Activated T-helper 2 cell treated with anti-CD3 and anti-CD28 coated beads, Interferon-gamma antibody, Interleukin-2, Interleukin-4, amounts not matched to agents 10 μg/mL and 5 μg/mL and 100 μg/mL, durations not matched to agents 14 hours and 24 hours and 36 hours (primary cell): Measurements from ENCODE around the gene ANKRD53. TPM values are rescaled to one million over a fixed set of nuclear protein-coding genes. Genes with fewer than 3 reads are reported as not detected.

ENCODE experiments used
- DNase-seq: peaks from one replicate; pipeline ENCODE4 v3.0.0; 2021; ENCODE audit warnings: low spot score
- H3K27ac Mint-ChIP-seq: one replicate; pipeline ENCODE4 v1.8.0; 2021; ENCODE audit warnings: mixed read lengths
- H3K27me3 Mint-ChIP-seq: one replicate; pipeline ENCODE4 v1.8.0; 2021; ENCODE audit warnings: low read depth, mixed read lengths
- H3K36me3 Mint-ChIP-seq: one replicate; pipeline ENCODE4 v1.8.0; 2021; ENCODE audit warnings: low read depth, mixed read lengths
- H3K4me1 Mint-ChIP-seq: one replicate; pipeline ENCODE4 v1.8.0; 2021; ENCODE audit warnings: low read depth, mixed read lengths
- H3K4me3 Mint-ChIP-seq: one replicate; pipeline ENCODE4 v1.8.0; 2021; ENCODE audit warnings: low read depth, mild to moderate bottlenecking, moderate library complexity, mixed read lengths
- H3K9me3 Mint-ChIP-seq: one replicate; pipeline ENCODE4 v1.8.0; 2021; ENCODE audit warnings: mixed read lengths
- intact Hi-C: fragments of 100-400 bp; cut with micrococcal nuclease; formaldehyde crosslinking; loops from one replicate; pipeline ENCODE4 v1.15.1; 2023
- total RNA-seq: library from RNA; stranded (reverse); gene quantifications from 2 replicates; pipeline ENCODE4 v1.2.3, GENCODE V29; 2022

Gene ANKRD53
- total RNA-seq, 1 donor from 2014 or later: not detected

GRCh38 chr2:70982971-70983370 lies 4.5 kb downstream of the ANKRD53 start:
- Mint-ChIP-seq H3K36me3 (peaks cover 27% of the 10 kb centered on the region), H3K4me1 (peaks cover 10% of the 10 kb centered on the region), H3K27me3 (no peaks in the 10 kb centered on the region), H3K27ac (no peak overlapping the region), H3K4me3 (no peak overlapping the region), H3K9me3 (no peaks in the 10 kb centered on the region)
- intact Hi-C loops: no loop called here
- no peak for DNase-seq

DNA sequence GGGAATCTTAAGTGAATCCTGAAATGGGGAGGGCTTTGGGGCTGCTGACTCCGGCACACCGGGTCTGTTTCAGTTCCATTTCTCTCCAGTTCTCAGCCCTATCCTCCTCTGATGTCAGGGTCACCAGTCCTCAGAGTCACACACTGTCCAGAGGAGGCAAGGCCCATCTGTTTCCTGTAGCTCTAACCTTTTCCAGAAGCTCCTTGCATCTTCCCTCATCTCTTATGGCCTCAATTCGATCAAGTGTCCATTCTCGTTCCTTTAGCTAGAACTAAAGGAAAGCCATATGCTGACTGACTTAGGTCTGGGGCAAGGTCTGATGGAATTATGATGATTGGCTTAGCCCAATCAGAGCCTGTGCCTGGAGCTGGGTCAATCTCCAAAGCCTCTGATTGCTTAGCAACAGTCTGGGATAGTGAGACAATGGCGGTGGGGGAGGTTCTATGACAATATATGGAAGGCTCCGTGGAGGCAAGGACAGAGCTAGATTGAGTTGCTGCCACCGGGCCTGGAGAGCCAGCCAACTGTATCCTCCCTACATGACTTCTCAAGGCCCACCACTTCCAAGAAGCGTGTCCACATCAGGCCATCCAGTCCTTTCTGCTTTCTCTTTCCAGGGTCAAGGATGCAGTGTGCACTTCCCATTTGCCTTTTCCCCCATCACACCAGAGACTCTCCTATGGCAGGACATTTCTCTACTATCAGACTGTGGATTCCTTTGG lies 5.2 kb downstream of the ANKRD53 start:
- no peaks in the 10 kb centered on the region for H3K27me3 Mint-ChIP-seq
- H3K4me1 Mint-ChIP-seq: peaks cover 7% of the 10 kb centered on the region
- H3K27ac Mint-ChIP-seq: no peak overlapping the region
- intact Hi-C loops: loop anchor here (2.0 kb wide), 1 partner anchor 19 kb away; no protein-coding TSS in a partner anchor
- H3K4me3 Mint-ChIP-seq: no peak overlapping the region
- no peaks in the 10 kb centered on the region for H3K9me3 Mint-ChIP-seq
- peaks cover 28% of the 10 kb centered on the region for H3K36me3 Mint-ChIP-seq
- no peak for DNase-seq

DNA sequence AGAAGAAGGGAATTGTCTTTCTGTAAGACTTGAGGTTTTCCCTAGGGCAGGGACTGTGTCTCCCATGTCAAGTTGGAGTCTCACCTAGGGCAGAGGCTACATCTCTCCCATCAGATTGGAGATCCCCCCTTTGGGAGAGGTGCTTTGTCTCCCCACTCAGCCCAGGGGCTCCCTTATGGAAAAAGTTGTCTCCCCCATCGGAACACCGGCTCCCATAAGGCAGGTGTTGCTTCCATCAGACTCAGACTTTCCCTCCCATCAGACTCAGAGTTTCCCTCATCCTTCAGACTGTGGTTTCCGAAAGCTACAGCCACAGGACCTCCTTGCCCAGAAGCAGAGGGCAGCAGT lies 5.8 kb downstream of the ANKRD53 start:
- intact Hi-C loops: loop anchor here (2.0 kb wide), 1 partner anchor 19 kb away; no protein-coding TSS in a partner anchor
- H3K36me3 Mint-ChIP-seq: peaks cover 34% of the 10 kb centered on the region
- DNase-seq: no peak
- H3K4me1 Mint-ChIP-seq: peaks cover 7% of the 10 kb centered on the region
- H3K9me3 Mint-ChIP-seq: no peaks in the 10 kb centered on the region
- H3K27me3 Mint-ChIP-seq: no peaks in the 10 kb centered on the region
- no peak overlapping the region for H3K4me3 Mint-ChIP-seq
- H3K27ac Mint-ChIP-seq: no peak overlapping the region

- H3K9me3 Mint-ChIP-seq: no peaks in the 10 kb centered on the region
- H3K27ac Mint-ChIP-seq: no peak overlapping the region
- peaks cover 38% of the 10 kb centered on the region for H3K36me3 Mint-ChIP-seq
- no peak overlapping the region for H3K4me3 Mint-ChIP-seq
- intact Hi-C loops: loop anchor here (1.0 to 2.0 kb wide), 2 partner anchors 17 to 20 kb away; no protein-coding TSS in a partner anchor
- no peaks in the 10 kb centered on the region for H3K27me3 Mint-ChIP-seq
- peak; percentile 75 for DNase-seq
- H3K4me1 Mint-ChIP-seq: peaks cover 7% of the 10 kb centered on the region
These were observed 6.3 kb downstream of the ANKRD53 start for GRCh38 chr2:70984576-70985282.

DNA sequence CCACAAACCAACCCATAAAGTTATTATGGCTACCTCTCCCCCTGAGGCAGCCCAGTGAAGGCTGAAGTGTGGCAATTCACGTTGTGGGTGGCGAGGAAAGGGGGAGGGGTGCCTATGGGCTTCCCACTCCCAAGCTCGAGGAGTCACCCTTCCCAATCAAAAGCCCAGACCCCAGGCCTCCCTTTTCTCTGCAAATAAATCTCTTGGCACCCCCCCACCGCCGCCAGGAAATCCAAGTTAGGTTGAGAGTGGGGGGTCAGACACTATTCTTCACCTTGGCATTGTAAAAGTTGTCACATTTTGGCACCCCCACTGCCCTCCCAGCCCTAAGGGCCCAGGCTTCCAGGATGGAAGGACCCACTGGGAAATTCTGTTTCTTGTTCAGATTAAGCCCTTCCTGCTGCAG lies 6.9 kb downstream of the ANKRD53 start:
- Mint-ChIP-seq H3K4me3 (no peak overlapping the region), H3K9me3 (no peaks in the 10 kb centered on the region), H3K4me1 (peaks cover 7% of the 10 kb centered on the region), H3K36me3 (peaks cover 43% of the 10 kb centered on the region), H3K27ac (no peak overlapping the region), H3K27me3 (no peaks in the 10 kb centered on the region)
- intact Hi-C loops: loop anchor here (1.0 to 2.0 kb wide), 2 partner anchors 16 to 20 kb away; no protein-coding TSS in a partner anchor
- DNase-seq: no peak

DNA sequence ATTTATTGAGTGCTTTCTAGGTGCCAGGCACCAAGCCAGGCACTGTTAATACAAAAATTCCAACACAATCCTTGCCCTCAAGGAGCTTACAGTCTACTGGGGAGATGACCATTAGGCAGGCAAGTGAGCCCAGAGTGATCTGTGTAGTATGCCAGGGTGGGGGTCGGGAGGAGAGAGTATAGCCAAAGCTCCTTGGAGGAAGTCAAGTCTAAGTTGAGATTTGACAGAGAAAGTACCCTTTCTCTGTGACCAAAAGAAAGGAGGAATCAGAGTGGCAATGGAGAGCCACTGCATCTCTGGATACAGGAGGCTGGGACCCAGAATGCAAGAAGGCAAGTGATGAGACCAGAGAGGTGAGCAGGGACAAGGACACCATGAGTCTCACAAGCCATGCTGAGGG lies 7.5 kb downstream of the ANKRD53 start:
- Mint-ChIP-seq H3K36me3 (peaks cover 48% of the 10 kb centered on the region), H3K4me3 (no peak overlapping the region), H3K9me3 (no peaks in the 10 kb centered on the region), H3K27ac (no peak overlapping the region), H3K4me1 (peaks cover 7% of the 10 kb centered on the region), H3K27me3 (no peaks in the 10 kb centered on the region)
- intact Hi-C loops: loop anchor here (1.0 to 2.0 kb wide), 2 partner anchors 15 to 21 kb away; no protein-coding TSS in a partner anchor
- DNase-seq: no peak

GRCh38 chr2:70986499-70987189 lies 8.2 kb downstream of the ANKRD53 start:
- intact Hi-C loops: no loop called here
- Mint-ChIP-seq H3K4me1 (peaks cover 10% of the 10 kb centered on the region), H3K36me3 (peaks cover 53% of the 10 kb centered on the region), H3K27me3 (no peaks in the 10 kb centered on the region), H3K27ac (no peak overlapping the region), H3K9me3 (no peaks in the 10 kb centered on the region), H3K4me3 (no peak overlapping the region)
- no peak for DNase-seq

- Mint-ChIP-seq H3K36me3 (peaks cover 58% of the 10 kb centered on the region), H3K4me3 (no peak overlapping the region), H3K9me3 (no peaks in the 10 kb centered on the region), H3K4me1 (peaks cover 12% of the 10 kb centered on the region), H3K27me3 (no peaks in the 10 kb centered on the region), H3K27ac (no peak overlapping the region)
- DNase-seq: no peak
- intact Hi-C loops: no loop called here
These were observed 9.0 kb downstream of the ANKRD53 start for GRCh38 chr2:70987386-70987785.

DNA sequence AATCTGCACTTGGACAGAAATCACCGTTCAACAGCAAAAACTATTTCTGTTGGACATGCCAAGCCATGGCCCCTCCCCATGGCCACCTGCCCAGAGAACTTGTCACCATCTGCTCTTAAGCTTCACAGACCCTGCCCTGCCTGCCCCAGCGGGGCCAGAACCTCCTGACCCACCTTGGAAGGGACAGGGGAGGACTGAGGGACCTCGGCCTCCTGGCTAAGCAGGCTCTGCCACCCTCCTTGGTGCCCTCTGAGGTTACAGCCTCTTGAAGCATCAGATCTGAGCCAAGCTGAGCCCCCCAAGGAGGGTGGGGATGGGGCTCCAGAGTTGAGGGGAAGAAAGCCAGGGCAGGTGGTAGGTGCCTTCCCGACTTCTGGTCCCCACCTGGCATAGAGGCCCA lies 9.7 kb downstream of the ANKRD53 start:
- H3K9me3 Mint-ChIP-seq: no peaks in the 10 kb centered on the region
- peaks cover 62% of the 10 kb centered on the region for H3K36me3 Mint-ChIP-seq
- intact Hi-C loops: no loop called here
- peaks cover 17% of the 10 kb centered on the region for H3K4me1 Mint-ChIP-seq
- no peak for DNase-seq
- no peak overlapping the region for H3K27ac Mint-ChIP-seq
- no peak overlapping the region for H3K4me3 Mint-ChIP-seq
- no peaks in the 10 kb centered on the region for H3K27me3 Mint-ChIP-seq

- no peaks in the 10 kb centered on the region for H3K27me3 Mint-ChIP-seq
- H3K4me1 Mint-ChIP-seq: peaks cover 23% of the 10 kb centered on the region
- intact Hi-C loops: no loop called here
- H3K9me3 Mint-ChIP-seq: no peaks in the 10 kb centered on the region
- H3K36me3 Mint-ChIP-seq: peaks cover 65% of the 10 kb centered on the region
- no peak overlapping the region for H3K4me3 Mint-ChIP-seq
- H3K27ac Mint-ChIP-seq: no peak overlapping the region
- no peak for DNase-seq
These were observed 10.6 kb downstream of the ANKRD53 start for GRCh38 chr2:70988726-70989648.

DNA sequence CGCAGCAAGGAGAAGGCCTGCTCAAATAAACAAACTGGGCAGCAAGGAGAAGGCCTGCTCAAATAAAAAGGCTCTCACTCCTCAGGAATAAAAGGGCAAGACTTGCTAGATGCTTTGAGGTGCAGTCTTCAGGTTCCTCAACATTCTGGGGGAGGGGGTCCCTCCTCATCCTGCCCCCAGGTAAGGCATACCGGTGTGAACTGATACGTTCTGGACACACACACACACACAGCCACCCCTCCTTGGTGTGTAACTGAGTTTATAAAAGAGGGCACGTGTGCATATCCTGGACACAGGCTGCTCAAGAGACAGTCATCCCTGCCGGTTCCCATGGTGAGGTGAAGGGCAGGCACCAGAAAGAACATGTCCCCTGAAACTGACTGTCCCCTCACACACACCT lies 11.8 kb downstream of the ANKRD53 start:
- peaks cover 17% of the 10 kb centered on the region for H3K4me1 Mint-ChIP-seq
- no peaks in the 10 kb centered on the region for H3K9me3 Mint-ChIP-seq
- DNase-seq: no peak
- H3K36me3 Mint-ChIP-seq: peaks cover 65% of the 10 kb centered on the region
- H3K27me3 Mint-ChIP-seq: no peaks in the 10 kb centered on the region
- no peak overlapping the region for H3K4me3 Mint-ChIP-seq
- no peak overlapping the region for H3K27ac Mint-ChIP-seq
- intact Hi-C loops: loop anchor here (10.0 kb wide), 2 partner anchors 235 to 695 kb away; partner anchors contain the start of genes PAIP2B and SNRPG

- peaks cover 23% of the 10 kb centered on the region for H3K4me1 Mint-ChIP-seq
- intact Hi-C loops: loop anchor here (10.0 kb wide), 2 partner anchors 234 to 696 kb away; partner anchors contain the start of genes PAIP2B and SNRPG
- H3K27ac Mint-ChIP-seq: no peak overlapping the region
- DNase-seq: no peak
- H3K4me3 Mint-ChIP-seq: no peak overlapping the region
- peaks cover 56% of the 10 kb centered on the region for H3K36me3 Mint-ChIP-seq
- H3K9me3 Mint-ChIP-seq: no peaks in the 10 kb centered on the region
- no peaks in the 10 kb centered on the region for H3K27me3 Mint-ChIP-seq
These were observed 12.7 kb downstream of the ANKRD53 start for GRCh38 chr2:70991142-70991541.
